Stimulated activated CD8-positive, alpha-beta memory T cell treated with anti-CD3 and anti-CD28 coated beads, Interleukin-4, amount 100 ng/mL, for 4 hours (primary cell): ENCODE data around the gene ZNF124.
"Not testable (repeated sequence)": the region's sequence is repeated elsewhere in the genome, so short reads cannot be mapped to it uniquely, and the experiment has no call there.

ENCODE experiments used
- DNase-seq, 2 donors: peaks; one replicate each; pipeline ENCODE4 v3.0.0-alpha.2; 2020; ENCODE audit warnings: low read depth in 2 of 2, low spot score in 1 of 2

The ZNF124 gene

GRCh38 chr1:247171875-247172563, at the start of gene ZNF124:
ZNF124 (minus strand) TSS chr1:247172020; CDS start chr1:247171877, 143 bp downstream.
- not testable (repeated sequence) for DNase-seq

DNA sequence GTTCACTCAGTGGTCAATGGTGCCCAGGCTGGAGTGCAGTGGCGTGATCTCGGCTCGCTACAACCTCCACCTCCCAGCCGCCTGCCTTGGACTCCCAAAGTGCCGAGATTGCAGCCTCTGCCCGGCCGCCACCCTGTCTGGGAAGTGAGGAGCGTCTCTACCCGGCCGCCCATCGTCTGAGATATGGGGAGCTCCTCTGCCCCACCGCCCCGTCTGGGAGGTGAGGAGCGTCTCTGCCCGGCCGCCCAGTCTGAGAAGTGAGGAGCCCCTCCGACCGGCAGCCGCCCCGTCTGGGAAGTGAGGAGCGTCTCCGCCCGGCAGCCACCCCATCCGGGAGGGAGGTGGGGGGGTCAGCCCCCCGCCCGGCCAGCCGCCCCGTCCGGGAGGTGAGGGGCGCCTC, 48.5 kb upstream of the ZNF124 start:
- not testable (repeated sequence) for DNase-seq

- DNase-seq, result no peak
Measured at GRCh38 chr1:247218121-247218651, 46.4 kb upstream of the ZNF124 start.

- no peak for DNase-seq
Measured at GRCh38 chr1:247216261-247216660, 44.4 kb upstream of the ZNF124 start.

DNA sequence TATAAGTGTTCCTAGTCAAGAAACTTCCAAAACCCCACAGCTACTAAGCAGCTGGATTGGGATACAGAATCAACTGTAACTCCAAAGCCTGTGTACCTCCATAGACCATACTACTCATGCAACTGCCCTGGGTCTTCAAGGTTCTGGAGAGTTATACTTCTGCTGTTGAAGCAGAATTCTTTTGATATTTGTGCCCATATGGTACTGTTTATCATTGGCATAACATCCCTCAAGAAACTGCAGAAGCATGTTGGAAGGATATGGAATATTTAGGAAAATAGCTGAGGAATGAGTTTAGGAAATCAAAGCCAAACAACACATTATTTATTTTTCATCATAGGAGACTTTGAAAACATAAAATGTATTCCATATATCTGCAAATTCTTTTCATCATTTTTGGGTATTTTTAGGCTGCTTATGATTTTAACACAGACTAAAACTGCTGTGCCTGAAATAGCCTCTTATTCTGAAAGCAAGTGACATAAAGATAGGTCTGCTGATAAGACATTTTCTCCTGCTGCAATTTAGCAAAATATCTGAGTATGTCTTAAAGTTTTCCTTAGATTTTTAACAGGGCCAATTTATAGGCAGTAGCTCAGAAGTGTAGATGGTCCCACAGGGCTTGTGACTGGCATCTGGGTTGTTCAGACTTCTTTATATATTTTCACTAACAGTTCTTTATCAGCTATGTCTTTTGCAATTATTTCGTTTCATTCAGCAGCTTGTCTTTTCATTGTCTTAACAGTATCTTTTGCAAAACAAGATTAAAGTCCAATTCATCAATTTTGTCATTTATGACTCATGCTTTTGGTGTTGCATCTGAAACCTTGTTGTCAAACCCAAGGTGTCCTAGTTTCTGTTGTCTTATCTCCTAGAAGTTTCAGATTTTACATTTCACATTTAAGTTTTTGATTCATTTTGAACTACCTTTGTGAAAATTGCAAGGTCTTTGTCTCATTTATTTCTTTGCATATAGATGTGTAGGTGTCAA, 41.1 kb upstream of the ZNF124 start:
- DNase-seq, result no peak

GRCh38 chr1:247212012-247212411, 40.2 kb upstream of the ZNF124 start:
- DNase-seq, result no peak

DNA sequence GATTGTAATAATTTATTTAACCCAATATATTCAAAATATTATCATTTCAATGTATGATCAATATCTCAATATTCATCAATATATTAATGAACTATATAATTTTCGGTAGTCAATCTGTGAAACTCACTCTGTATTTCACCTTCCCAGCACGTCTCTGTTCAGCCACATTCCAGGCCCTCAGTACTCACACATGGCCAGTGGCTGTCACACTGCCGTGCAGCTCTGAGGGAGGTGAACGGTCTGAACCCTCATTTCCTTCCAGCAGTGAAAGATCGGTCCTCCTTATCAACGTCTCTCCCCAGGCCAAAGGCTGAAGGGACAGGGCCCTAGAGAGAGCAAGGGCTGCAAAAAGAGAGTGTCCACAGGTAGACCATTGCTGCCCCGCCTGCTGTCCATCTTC, 39.5 kb upstream of the ZNF124 start:
- no peak for DNase-seq

DNA sequence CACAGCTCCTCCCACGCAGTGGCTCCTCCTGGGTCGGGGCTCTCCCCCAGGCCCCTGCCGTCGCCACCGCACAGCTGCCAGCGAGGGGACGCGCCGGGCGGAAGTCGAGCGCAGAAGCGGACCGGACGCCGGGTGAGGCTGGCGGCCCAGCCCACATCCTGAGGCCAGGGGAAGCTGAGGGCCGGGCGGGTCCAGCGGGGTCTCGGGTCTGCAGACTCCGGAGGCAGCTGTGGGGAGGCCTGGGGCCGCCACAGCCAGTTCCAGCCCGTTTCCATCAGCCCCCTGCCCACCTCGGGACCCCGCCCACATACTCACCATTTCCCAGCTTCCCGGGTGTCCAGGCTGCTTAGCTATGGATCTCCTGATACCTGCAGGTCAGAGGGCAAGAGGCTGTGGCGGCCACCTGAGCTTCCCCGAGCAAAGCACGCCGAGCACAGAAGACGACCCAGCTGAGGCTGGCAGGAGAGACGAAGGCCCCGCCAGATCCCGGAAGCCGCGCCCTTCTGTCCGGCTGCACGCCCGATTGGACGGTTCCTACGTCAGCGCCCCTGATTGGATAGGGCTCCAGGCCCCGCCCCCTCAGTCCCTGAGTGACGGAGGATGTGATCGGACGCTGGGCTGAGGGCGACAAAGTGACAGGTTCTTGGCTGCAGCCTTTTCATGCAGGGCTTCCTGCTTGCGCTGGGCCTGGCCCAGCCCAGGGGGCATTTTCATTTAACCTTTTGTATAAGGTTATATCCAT, 38.7 kb upstream of the ZNF124 start:
- DNase-seq, result peak; percentile 87

DNA sequence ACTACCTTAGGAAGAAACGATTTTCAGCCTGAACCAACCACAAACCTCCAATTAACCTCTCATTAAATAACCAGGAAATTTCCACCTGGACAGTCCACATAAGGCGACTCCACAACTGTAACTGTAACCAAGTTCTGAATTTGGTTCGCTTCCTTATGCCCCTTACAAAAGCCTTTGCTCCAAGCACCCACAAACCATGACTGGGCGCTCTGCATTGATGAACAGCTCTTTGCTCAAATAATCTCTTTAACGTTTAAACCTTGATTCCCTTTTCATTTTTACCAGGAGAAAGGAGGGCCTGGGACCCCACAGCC, 38.2 kb upstream of the ZNF124 start:
- no peak for DNase-seq

- no peak for DNase-seq
Measured at GRCh38 chr1:247209396-247209795, 37.6 kb upstream of the ZNF124 start.

DNA sequence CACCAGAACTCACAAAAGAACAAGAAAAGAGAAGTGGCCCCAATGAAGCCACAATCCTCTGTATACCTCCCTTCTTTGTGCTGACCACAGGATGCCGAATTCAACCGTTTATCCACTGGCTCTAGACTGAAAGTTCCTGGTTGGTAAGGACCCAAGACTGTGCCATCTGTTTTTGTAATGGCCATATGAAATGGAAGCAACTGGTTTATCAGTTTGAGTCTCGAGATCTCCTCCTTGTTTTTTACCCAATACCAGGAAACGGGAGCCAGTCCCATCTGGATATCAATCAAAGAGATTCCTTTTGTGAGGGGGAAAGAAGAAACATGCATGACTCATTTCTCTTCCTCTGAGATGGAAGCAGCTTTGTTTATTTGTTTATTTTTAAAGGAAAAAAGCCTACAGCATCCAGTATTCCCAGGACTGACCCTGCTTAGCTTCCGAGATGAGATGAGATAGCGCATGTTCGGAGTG, 32.4 kb upstream of the ZNF124 start:
- no peak for DNase-seq

- DNase-seq, result no peak
Measured at GRCh38 chr1:247198781-247199180, 27.0 kb upstream of the ZNF124 start.

GRCh38 chr1:247193958-247194357, 22.1 kb upstream of the ZNF124 start:
- no peak for DNase-seq

- no peak for DNase-seq
Measured at GRCh38 chr1:247189981-247190798, 18.4 kb upstream of the ZNF124 start.

DNA sequence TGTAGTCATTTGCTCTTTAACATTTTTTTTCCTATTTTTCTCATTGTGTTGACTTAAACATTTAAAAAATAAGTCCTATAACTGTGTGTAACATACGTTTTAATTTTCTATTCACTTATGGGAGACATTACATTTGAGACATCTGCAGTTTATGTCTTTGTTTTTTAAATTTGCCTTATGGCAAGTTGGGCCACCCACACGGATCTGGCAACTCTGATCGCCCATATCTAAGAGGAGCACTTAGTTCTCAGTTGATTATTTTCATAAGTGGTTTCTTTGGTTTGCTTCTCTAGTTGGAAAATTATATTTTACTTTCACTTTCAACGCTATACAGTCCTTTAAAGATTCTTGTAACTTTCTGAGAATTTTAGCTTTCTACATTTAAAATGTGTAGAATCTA, 13.8 kb upstream of the ZNF124 start:
- DNase-seq, result no peak

GRCh38 chr1:247184254-247184653, 12.4 kb upstream of the ZNF124 start:
- DNase-seq, result no peak

- no peak for DNase-seq
Measured at GRCh38 chr1:247182994-247183393, 11.2 kb upstream of the ZNF124 start.

GRCh38 chr1:247180581-247180980, 8.8 kb upstream of the ZNF124 start:
- no peak for DNase-seq

- DNase-seq, result no peak
Measured at GRCh38 chr1:247177755-247178154, 5.9 kb upstream of the ZNF124 start.

DNA sequence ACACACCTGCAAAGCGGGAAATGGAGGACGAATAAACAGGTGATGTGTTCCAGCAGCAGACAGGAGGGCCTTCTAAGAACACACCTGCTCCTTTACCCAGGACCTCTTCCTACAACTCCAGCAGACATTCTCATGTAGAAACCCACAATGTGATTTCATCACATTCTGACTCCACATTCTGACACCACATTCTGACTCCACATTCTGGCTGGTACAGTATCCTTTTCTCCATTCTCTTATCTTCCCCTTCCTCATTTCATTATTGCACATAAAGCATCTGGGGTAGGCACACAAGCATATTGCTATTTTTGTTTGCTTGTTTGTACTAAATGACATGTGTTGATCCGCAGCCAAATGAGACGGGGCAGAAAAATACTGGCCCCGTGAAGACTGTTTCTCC, 3.6 kb upstream of the ZNF124 start:
- DNase-seq, result no peak
